H1 (cell line): Measurements from ENCODE around the gene DPH1. TPM values are rescaled to one million over a fixed set of nuclear protein-coding genes. Genes with fewer than 3 reads are reported as not detected.

Experiments
- BACH1 ChIP-seq: IDR thresholded peaks from 2 replicates; pipeline ENCODE4 v1.6.1; 2012; ENCODE audit warnings: low read length, improper control_type of control experiment
- BCL11A ChIP-seq, 2 experiments: IDR thresholded peaks; one replicate each; pipeline ENCODE4 v1.6.1; 2011; ENCODE audit warnings: low read depth in 2 of 2, low read length in 2 of 2, mild to moderate bottlenecking in 2 of 2
- CHD1 ChIP-seq: IDR thresholded peaks from 2 replicates; pipeline ENCODE4 v1.6.1; 2012; ENCODE audit warnings: low read depth, low read length, improper control_type of control experiment
- JUN ChIP-seq: IDR thresholded peaks from 2 replicates; pipeline ENCODE4 v1.6.1; 2011; ENCODE audit warnings: low read depth, mild to moderate bottlenecking, improper control_type of control experiment, low read length
- POLR2A ChIP-seq, 2 experiments: IDR thresholded peaks; 1 replicate in 1 of 2; 2 replicates in 1 of 2; pipeline ENCODE4 v1.6.1; 2011; ENCODE audit warnings: low read depth in 2 of 2, low read length in 2 of 2, mild to moderate bottlenecking in 2 of 2; ENCODE audit errors: control extremely low read depth in 1 of 2
- RFX5 ChIP-seq: IDR thresholded peaks from 2 replicates; pipeline ENCODE4 v1.6.1; 2011; ENCODE audit warnings: low read depth, low read length, improper control_type of control experiment, borderline replicate concordance
- SRF ChIP-seq: IDR thresholded peaks from 2 replicates; pipeline ENCODE4 v1.6.1; 2011; ENCODE audit warnings: mild to moderate bottlenecking, low read depth, low read length, moderate library complexity
- polyA plus RNA-seq, 7 experiments: library from polyadenylated mRNA; depleted of rRNA in 3 of 7; stranded (reverse) in 5 of 7; unstranded in 2 of 7; fragments of >200 nt in 5 of 7; fragments of 200-250 nt in 2 of 7; gene quantifications; 1 replicate in 5 of 7; 2 replicates in 1 of 7; 4 replicates in 1 of 7; pipeline versions ENCODE4 v1.2.1 to v1.2.3, GENCODE V29; 2011 to 2013; ENCODE audit warnings: missing spikeins in 2 of 7, mixed read lengths in 2 of 7
- total RNA-seq: library from RNA; stranded (reverse); fragmentation: NEBNext Ultra II Directional; extraction: Animal tissue kit (Norgen Biotek cat#: 25700); gene quantifications from 2 replicates; pipeline ENCODE4 v1.2.1, GENCODE V29; 2021
- TF ChIP-seq, protein P1 (sequence below): IDR thresholded peaks from 2 replicates; pipeline ENCODE4 v1.6.1; 2012; ENCODE audit warnings: inconsistent platforms

DPH1 gene
- total and polyA plus RNA-seq, 2 of the 8 experiments (the other 6 are each of a cell fraction or from before 2014, with no cell fraction given) = 24.9 to 30.0 TPM

DNA sequence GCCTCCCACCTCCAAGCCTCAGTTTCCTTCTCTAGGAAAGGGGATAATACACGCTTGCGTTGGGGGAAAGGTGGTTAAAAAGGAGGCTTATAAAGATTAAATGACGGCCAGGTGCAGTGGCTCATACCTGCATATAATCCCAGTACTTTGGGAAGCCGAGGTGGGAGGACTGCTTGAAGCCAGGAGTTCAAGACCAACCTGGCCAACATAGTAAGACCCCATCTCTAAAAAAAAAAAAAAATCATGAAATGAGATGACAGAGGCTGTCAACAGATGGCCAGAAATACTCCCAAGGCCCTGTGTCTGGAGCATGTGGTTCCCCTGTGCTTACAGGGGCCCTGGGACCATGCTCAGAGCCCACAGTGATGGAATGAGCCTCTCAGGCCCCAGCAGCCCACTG, 35.2 kb upstream of the DPH1 start (continued):
- TF ChIP-seq RFX5 = no peak
- TF ChIP-seq JUN = no peak
- no peak for TF ChIP-seq POLR2A (IDR thresholded peaks at IDR 0.05; ENCODE audit: control extremely low read depth in 1 of 2, low read depth in 2 of 2, low read length in 2 of 2)
- TF ChIP-seq CHD1 = no peak
- TF ChIP-seq SRF = no peak
- no peak for TF ChIP-seq BACH1
- no peak for TF ChIP-seq BCL11A (IDR thresholded peaks at IDR 0.05; ENCODE audit: low read depth in 2 of 2, low read length in 2 of 2)
- TF ChIP-seq, protein P1, sequence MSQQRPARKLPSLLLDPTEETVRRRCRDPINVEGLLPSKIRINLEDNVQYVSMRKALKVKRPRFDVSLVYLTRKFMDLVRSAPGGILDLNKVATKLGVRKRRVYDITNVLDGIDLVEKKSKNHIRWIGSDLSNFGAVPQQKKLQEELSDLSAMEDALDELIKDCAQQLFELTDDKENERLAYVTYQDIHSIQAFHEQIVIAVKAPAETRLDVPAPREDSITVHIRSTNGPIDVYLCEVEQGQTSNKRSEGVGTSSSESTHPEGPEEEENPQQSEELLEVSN = no peak
